Activated B cell treated with CpG ODN at 0.5 μM for 24 hours (primary cell): Measurements from ENCODE around the gene PCP2. TPM values are rescaled to one million over a fixed set of nuclear protein-coding genes. Genes with fewer than 3 reads are reported as not detected.

Source experiments
- ATAC-seq: fragments of 200-7000 bp; cut with Tn5 transposase; one replicate; pipeline ENCODE4 v1.10.0; 2021; ENCODE audit warnings: low read depth, mild to moderate bottlenecking, moderate library complexity
- CTCF ChIA-PET: fragments of 350-600 bp; sonication (Branson Sonifier 250); formaldehyde crosslinking; loops from one replicate; lab custom pipeline; 2021; ENCODE audit warnings: antibody characterized with exemption; lab: Charles Lee
- POLR2A ChIA-PET: fragments of 350-600 bp; sonication (Branson Sonifier 250); formaldehyde crosslinking; loops from one replicate; lab custom pipeline; 2021; ENCODE audit warnings: antibody characterized with exemption; lab: Charles Lee
- DNase-seq: peaks from one replicate; pipeline ENCODE4 v3.0.0; 2022
- H3K27ac Mint-ChIP-seq: one replicate; pipeline ENCODE4 v1.8.0; 2020; ENCODE audit warnings: mixed read lengths
- H3K27me3 Mint-ChIP-seq: one replicate; pipeline ENCODE4 v1.8.0; 2021; ENCODE audit warnings: mixed read lengths
- H3K36me3 Mint-ChIP-seq: one replicate; pipeline ENCODE4 v1.8.0; 2021; ENCODE audit warnings: low read depth, mixed read lengths
- H3K4me1 Mint-ChIP-seq: one replicate; pipeline ENCODE4 v1.8.0; 2021; ENCODE audit warnings: mixed read lengths
- H3K4me3 Mint-ChIP-seq: one replicate; pipeline ENCODE4 v1.8.0; 2020; ENCODE audit warnings: mild to moderate bottlenecking, mixed read lengths
- H3K9me3 Mint-ChIP-seq: one replicate; pipeline ENCODE4 v1.8.0; 2020; ENCODE audit warnings: mixed read lengths
- CTCF ChIP-seq: fragments of 200-600 bp; IDR thresholded peaks from one replicate; pipeline ENCODE4 v1.8.0; 2022; ENCODE audit warnings: antibody characterized with exemption, mild to moderate bottlenecking
- intact Hi-C: fragments of 100-400 bp; cut with micrococcal nuclease; formaldehyde crosslinking; loops from one replicate; pipeline ENCODE4 v1.15.1; 2024
- total RNA-seq: library from RNA; stranded (reverse); gene quantifications from 2 replicates; pipeline ENCODE4 v1.2.3, GENCODE V29; 2022

Gene PCP2
- total RNA-seq, 1 donor from 2014 or later = 2.1 TPM

- TF ChIP-seq CTCF = no peak
- DNase-seq = no peak
- ChIA-PET CTCF (no interaction called here), POLR2A (no interaction called here)
- Mint-ChIP-seq H3K4me3 (no peak overlapping the region), H3K4me1 (peaks cover 6% of the 10 kb centered on the region), H3K36me3 (no peaks in the 10 kb centered on the region), H3K9me3 (no peaks in the 10 kb centered on the region), H3K27me3 (peaks cover 30% of the 10 kb centered on the region), H3K27ac (no peak overlapping the region)
- ATAC-seq = no peak
- intact Hi-C loops = no loop called here
These were observed 32.8 kb downstream of the PCP2 start for GRCh38 chr19:7600721-7601120.

GRCh38 chr19:7598180-7598579 is 35.3 kb downstream of the PCP2 start:
- Mint-ChIP-seq H3K4me1 (peaks cover 10% of the 10 kb centered on the region), H3K4me3 (no peak overlapping the region), H3K9me3 (no peaks in the 10 kb centered on the region), H3K27me3 (peaks cover 35% of the 10 kb centered on the region), H3K27ac (no peak overlapping the region), H3K36me3 (no peaks in the 10 kb centered on the region)
- intact Hi-C loops = no loop called here
- TF ChIP-seq CTCF = no peak
- DNase-seq (no peak), ATAC-seq (no peak)
- POLR2A ChIA-PET = interaction anchor here (0.9 kb wide), 1 partner anchor 39 kb away, joined by 3 read pairs; no protein-coding TSS in a partner anchor
- CTCF ChIA-PET = no interaction called here

- CTCF ChIA-PET = no interaction called here
These were observed 35.8 kb downstream of the PCP2 start for GRCh38 chr19:7597689-7598088.

GRCh38 chr19:7596211-7596937 is 37.1 kb downstream of the PCP2 start:
- ChIA-PET CTCF (interaction anchor here (0.8 kb wide), 1 partner anchor 28 kb away, joined by 3 read pairs; no protein-coding TSS in a partner anchor), POLR2A (interaction anchor here (0.6 to 1.0 kb wide), 2 partner anchors 32 to 766 kb away, joined by 3 read pairs; partner anchors contain the start of gene XAB2)
- intact Hi-C loops = no loop called here
- Mint-ChIP-seq H3K4me1 (peaks cover 10% of the 10 kb centered on the region), H3K4me3 (peak overlapping the region; percentile 75), H3K9me3 (no peaks in the 10 kb centered on the region), H3K27ac (no peak overlapping the region), H3K36me3 (no peaks in the 10 kb centered on the region), H3K27me3 (peaks cover 34% of the 10 kb centered on the region)
- TF ChIP-seq CTCF = no peak
- ATAC-seq (no peak), DNase-seq (no peak)

More at GRCh38 chr19:7597689-7598088, 35.8 kb downstream of the PCP2 start:
- TF ChIP-seq CTCF = no peak
- Mint-ChIP-seq H3K36me3 (no peaks in the 10 kb centered on the region), H3K27me3 (peaks cover 36% of the 10 kb centered on the region), H3K4me1 (peaks cover 10% of the 10 kb centered on the region), H3K9me3 (no peaks in the 10 kb centered on the region), H3K4me3 (no peak overlapping the region), H3K27ac (no peak overlapping the region)
- POLR2A ChIA-PET = no interaction called here
- intact Hi-C loops = no loop called here
- ATAC-seq (no peak), DNase-seq (no peak)

- H3K36me3 Mint-ChIP-seq = no peaks in the 10 kb centered on the region
- TF ChIP-seq CTCF = no peak
These were observed 37.9 kb downstream of the PCP2 start, which contains the start of gene CAMSAP3 for GRCh38 chr19:7595466-7596133. Gene CAMSAP3, plus strand, starts transcription at chr19:7595863. Its CDS starts 140 bp downstream, at chr19:7596003.

More at GRCh38 chr19:7595466-7596133, 37.9 kb downstream of the PCP2 start, which contains the start of gene CAMSAP3:
- POLR2A ChIA-PET = interaction anchor here (0.5 kb wide), 1 partner anchor 726 kb away, joined by 3 read pairs; the partner anchor contains the start of genes NDUFA7 and RPS28
- Mint-ChIP-seq H3K4me3 (peak within 1 kb of the TSS; percentile 77), H3K27ac (no peak within 1 kb of the TSS), H3K9me3 (no peaks in the 10 kb centered on the region), H3K4me1 (peaks cover 10% of the 10 kb centered on the region), H3K27me3 (peaks cover 38% of the 10 kb centered on the region)
- DNase-seq (peak; percentile 50), ATAC-seq (peak; percentile 94)
- intact Hi-C loops = no loop called here
- CTCF ChIA-PET = no interaction called here
